Small intestine (tissue), 7 donors: Measurements from ENCODE around the gene KLHDC9. TPM values are rescaled to one million over a fixed set of nuclear protein-coding genes. Genes with fewer than 3 reads are reported as not detected.
"Not testable (repeated sequence)": the region's sequence is repeated elsewhere in the genome, so short reads cannot be mapped to it uniquely, and the experiment has no call there.

ENCODE experiments used
- DNase-seq, 2 donors: peaks; one replicate each; pipeline versions ENCODE4 v3.0.0 to v3.0.0-alpha.2; 2013
- FAIRE-seq: peaks from 2 replicates; lab custom pipeline; 2012; peaks lifted over from hg19 to GRCh38; lab: Jason Lieb, UNC
- H3K27ac ChIP-seq, 3 donors: one replicate each; pipeline ENCODE4 v1.5.1; 2013; ENCODE audit warnings: low read length in 2 of 3, mild to moderate bottlenecking in 2 of 3, control low read depth in 1 of 3, inconsistent platforms in 1 of 3, low read depth in 1 of 3, moderate library complexity in 1 of 3
- H3K27me3 ChIP-seq, 3 donors: one replicate each; pipeline ENCODE4 v1.6.1; 2013; ENCODE audit warnings: low read length in 3 of 3, inconsistent platforms in 1 of 3; ENCODE audit not compliant: control insufficient read depth in 3 of 3, insufficient read depth in 3 of 3
- H3K36me3 ChIP-seq, 3 donors: one replicate each; pipeline ENCODE4 v1.6.1; 2013; ENCODE audit warnings: low read length in 3 of 3, inconsistent platforms in 1 of 3, low read depth in 1 of 3, mild to moderate bottlenecking in 1 of 3, moderate library complexity in 1 of 3; ENCODE audit not compliant: control insufficient read depth in 3 of 3, insufficient read depth in 2 of 3
- H3K4me1 ChIP-seq, 3 donors: one replicate each; pipeline ENCODE4 v1.6.1; 2013; ENCODE audit warnings: low read length in 2 of 3, inconsistent platforms in 1 of 3, low read depth in 1 of 3, mild to moderate bottlenecking in 1 of 3, moderate library complexity in 1 of 3; ENCODE audit not compliant: control insufficient read depth in 3 of 3, insufficient read depth in 2 of 3
- H3K4me3 ChIP-seq, 3 donors: one replicate each; pipeline ENCODE4 v1.5.1; 2013; ENCODE audit warnings: low read length in 3 of 3, control low read depth in 1 of 3, inconsistent platforms in 1 of 3, low read depth in 1 of 3, mild to moderate bottlenecking in 1 of 3, moderate library complexity in 1 of 3
- H3K9me3 ChIP-seq, 2 donors: one replicate each; pipeline ENCODE4 v1.6.1; 2013; ENCODE audit warnings: low read depth in 1 of 2, low read length in 1 of 2; ENCODE audit not compliant: control insufficient read depth in 2 of 2, insufficient read depth in 1 of 2
- WGBS, 3 donors: extraction: QIAGEN DNeasy Blood & Tissue Kit; methylation state at CpG; one replicate each; pipeline ENCODE4 v1.1.7; 2013; 5-methylcytosine and 5-hydroxymethylcytosine counted together
- polyA plus RNA-seq, 4 donors: library from polyadenylated mRNA; stranded (reverse) in 3 of 4; unstranded in 1 of 4; fragments of 200-250 nt in 3 of 4; fragments of 120-200 nt in 1 of 4; gene quantifications; one replicate each; pipeline versions ENCODE4 v1.2.1 to v1.2.3, GENCODE V29; 2013
- donor health status: healthy with polysubstance abuse.
- donor health status: control.
- donor health status: control.
- donor health status: Bipolar disorder and iron deficiency.
- donor health status: healthy.

KLHDC9 gene
- polyA plus RNA-seq, 4 donors = 1.8 to 5.8 (median 3.0) TPM

DNA sequence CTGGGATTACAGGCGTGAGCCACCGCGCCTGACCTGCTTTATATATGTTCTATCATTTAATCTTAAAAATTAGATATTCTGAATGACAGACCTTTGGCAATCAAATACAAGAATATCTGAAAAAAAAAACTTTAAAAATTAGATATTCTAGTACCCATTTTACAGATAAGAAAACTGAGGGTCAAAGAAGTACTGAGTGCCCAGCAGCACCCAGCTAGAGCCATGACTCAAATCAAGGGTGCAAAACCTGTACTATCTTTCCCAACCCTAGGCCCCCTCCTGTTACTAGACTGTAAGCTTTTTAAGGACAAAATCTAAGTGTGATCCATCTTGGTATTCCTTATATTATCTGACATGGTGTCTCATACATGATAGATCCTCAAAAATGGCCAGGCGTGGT is 36.7 kb upstream of the KLHDC9 start:
- no peaks in the 10 kb centered on the region for H3K9me3 ChIP-seq
- no peak for FAIRE-seq
- H3K27ac ChIP-seq = no peak overlapping the region
- H3K27me3 ChIP-seq = peaks cover 0 to 5% (median 0%) of the 10 kb centered on the region in 3 donors
- no peak overlapping the region for H3K4me3 ChIP-seq
- 89 to 94% (median 92%) methylated on average over 4 of the region's 4 CpGs for WGBS, 3 donors
- DNase-seq = no peak
- H3K36me3 ChIP-seq = no peaks in the 10 kb centered on the region
- no peaks in the 10 kb centered on the region for H3K4me1 ChIP-seq

DNA sequence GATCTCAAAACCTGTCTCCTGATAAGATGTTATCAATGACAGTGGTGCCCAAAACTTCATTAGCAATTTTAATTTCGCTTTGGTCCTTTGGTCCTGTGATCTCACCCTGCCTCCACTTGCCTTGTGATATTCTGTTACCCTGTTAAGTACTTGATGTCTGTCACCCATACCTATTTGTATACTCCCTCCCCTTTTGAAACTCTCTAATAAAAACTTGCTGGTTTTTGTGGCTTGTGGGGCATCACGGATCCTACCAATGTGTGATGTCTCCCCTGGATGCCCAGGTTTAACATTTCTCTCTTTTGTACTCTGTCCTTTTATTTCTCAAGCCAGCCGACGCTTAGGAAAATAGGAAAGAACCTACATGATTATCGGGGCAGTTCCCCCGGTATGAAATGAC is 34.2 kb upstream of the KLHDC9 start:
- DNase-seq, H3K36me3 ChIP-seq, H3K4me1 ChIP-seq, FAIRE-seq, H3K4me3 ChIP-seq, H3K27ac ChIP-seq, H3K9me3 ChIP-seq, H3K27me3 ChIP-seq: not testable (repeated sequence)
- WGBS, 3 donors = 54 to 63% (median 59%) methylated on average over 6 of the region's 6 CpGs

DNA sequence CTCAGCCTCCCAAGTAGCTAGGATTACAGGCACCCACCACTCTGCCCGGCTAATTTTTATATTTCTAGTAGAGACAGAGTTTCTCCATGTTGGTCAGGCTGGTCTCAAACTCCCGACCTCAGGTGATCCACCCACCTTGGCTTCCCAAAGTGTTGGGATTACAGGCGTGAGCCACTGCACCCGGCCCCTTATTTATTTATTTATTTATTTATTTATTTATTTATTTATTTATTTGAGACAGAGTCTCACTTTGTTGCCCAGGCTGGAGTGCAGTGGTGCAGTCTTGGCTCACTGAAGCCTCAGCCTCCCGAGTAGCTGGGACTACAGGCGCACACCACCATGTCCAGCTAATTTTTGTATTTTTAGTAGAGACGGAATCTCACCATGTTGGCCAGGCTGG is 32.5 kb upstream of the KLHDC9 start:
- H3K36me3 ChIP-seq, H3K27me3 ChIP-seq, DNase-seq, H3K27ac ChIP-seq, H3K4me3 ChIP-seq, H3K9me3 ChIP-seq, FAIRE-seq, H3K4me1 ChIP-seq: not testable (repeated sequence)
- WGBS, 3 donors = 92 to 94% (median 92%) methylated on average over 7 of the region's 7 CpGs

DNA sequence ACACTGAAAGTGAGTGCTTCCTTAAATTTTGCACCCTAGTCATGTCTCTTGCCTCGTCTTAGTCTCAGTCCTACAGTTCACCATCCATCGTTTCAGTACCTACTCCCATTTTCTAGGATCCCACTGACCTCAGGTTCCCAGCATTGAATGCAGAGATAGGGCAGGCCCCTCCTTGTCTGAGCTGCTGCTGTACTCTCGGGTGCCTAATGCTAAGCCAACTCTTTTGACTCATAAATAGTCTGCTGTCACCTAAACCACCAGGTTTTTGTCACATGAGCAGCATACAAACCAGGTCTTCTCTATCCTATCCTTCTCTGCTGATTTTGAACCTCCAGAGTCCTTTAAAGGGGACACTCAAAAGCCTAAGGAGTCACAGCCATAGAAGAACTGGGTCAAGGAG is 31.5 kb upstream of the KLHDC9 start:
- WGBS, 3 donors = 62 to 74% (median 63%) methylated on average over 3 of the region's 3 CpGs
- no peak for FAIRE-seq
- H3K27me3 ChIP-seq = peaks cover 0 to 5% (median 0%) of the 10 kb centered on the region in 3 donors
- no peak overlapping the region for H3K27ac ChIP-seq
- no peak overlapping the region for H3K4me3 ChIP-seq
- H3K36me3 ChIP-seq = no peaks in the 10 kb centered on the region
- no peaks in the 10 kb centered on the region for H3K4me1 ChIP-seq
- peaks cover 0 to 4% of the 10 kb centered on the region in 2 donors for H3K9me3 ChIP-seq
- DNase-seq = no peak

DNA sequence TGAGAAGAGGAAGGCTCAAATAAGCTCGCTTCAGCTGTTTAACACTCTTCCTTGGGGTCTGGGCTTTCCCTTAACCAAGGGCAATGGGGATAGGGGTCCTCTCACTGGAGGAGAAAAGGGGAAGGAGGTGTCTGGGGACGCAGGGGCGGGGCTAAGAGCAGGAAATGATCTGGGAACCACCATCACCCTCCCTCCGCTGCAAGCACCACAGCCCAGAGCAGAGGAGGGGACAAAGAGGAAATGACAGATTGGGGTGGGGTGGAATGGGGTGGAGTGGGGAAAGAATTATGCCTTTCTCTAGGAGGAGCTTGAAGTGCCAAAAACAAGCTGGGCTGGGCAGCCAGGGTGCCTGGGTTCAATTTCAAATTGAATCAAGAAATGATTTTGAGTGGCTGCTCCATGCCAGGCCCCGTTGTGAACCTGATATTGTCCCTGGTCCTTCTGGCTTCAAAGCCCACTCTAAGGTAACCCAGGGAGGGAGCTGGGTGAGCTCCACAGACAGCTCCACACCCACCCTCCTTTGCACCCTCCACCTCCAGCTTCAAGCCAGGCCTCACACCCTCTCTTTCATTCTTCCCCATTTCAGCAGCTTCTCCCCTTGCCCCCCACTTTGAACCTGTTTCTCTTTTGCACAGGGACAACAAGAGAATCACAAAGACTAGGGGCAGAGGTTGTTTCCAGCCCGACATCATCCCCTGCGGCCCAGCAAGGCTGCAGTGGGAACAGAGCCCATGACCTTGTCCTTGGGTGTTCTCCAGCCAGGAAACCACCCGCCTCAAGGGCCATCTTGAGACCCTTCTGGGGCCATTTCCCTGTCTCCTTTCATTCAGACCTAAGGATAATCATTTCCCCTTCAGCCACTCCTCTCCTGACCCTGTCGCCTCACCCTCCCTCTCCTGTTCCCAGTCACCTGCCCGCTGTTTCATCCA is 29.6 kb upstream of the KLHDC9 start:
- WGBS, 3 donors = 57 to 68% (median 64%) methylated on average over 10 of the region's 10 CpGs
- no peaks in the 10 kb centered on the region for H3K4me1 ChIP-seq
- FAIRE-seq = no peak
- peak overlapping the region in 2 of 3 donors; percentile 8 to 89 for H3K27ac ChIP-seq
- peaks cover 0 to 4% (median 0%) of the 10 kb centered on the region in 3 donors for H3K27me3 ChIP-seq
- DNase-seq = peak in 1 of 2 donors; percentile 65
- H3K36me3 ChIP-seq = no peaks in the 10 kb centered on the region
- H3K9me3 ChIP-seq = peaks cover 0 to 4% of the 10 kb centered on the region in 2 donors
- peak overlapping the region; percentile 27 to 61 (median 53) for H3K4me3 ChIP-seq

DNA sequence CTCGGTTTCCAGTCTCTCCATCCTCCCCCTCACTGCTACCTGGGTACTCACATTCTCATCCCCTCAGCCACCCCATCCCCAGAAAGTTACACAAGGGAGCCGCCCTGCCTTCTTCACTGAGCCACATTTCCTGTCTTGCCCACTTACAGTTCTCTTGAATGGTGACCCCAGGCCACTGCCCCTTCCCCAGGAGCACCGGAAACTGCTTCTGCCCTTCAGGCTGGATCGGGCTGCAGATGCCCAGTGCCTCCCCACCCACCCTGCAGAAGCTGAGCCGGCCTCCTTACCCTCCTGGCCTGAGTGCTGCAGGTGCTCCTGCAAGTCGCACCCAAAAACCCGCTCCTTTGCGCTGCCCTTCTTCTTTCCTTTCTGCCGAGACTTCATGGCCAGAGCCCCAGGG is 28.9 kb upstream of the KLHDC9 start:
- 61 to 83% (median 74%) methylated on average over 9 of the region's 9 CpGs for WGBS, 3 donors

DNA sequence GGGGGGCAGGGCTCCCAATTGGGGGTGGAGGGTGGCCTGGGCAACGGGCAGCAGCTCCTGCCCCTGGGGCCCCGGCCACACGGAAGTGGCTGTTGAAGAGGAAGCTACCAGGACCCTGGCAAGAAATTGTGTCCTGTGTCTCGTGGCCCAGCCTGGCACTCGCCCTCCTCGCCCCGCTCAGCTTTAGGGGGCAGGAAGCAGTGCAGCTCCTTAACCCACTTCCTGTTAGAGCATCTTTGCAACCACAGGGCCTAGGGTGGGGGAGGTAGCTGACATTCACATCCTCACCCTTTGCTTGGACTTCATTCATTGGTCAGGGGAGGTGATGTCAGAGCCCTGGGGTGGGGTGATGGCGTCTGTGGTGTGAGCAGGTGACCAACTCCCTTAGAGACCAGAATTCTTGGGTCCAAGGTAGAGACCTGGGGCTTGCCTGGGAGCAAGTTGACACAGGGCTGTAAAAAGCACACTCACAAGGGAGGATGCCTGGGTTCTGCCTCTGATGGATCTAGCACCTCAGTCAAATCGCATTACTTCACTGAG is 28.4 kb upstream of the KLHDC9 start, which contains the start of gene ARHGAP30:
Gene ARHGAP30 (minus strand): TSS at position 161 of the 540 bp plus-strand sequence. CDS start 267 bp downstream, outside the sequence.
- no peaks in the 10 kb centered on the region for H3K27me3 ChIP-seq
- DNase-seq (peak in 1 of 2 donors; percentile 72), FAIRE-seq (no peak)
- peak within 1 kb of the TSS in 2 of 3 donors; percentile 43 to 89 for H3K27ac ChIP-seq
- H3K4me1 ChIP-seq = no peaks in the 10 kb centered on the region
- peak within 1 kb of the TSS; percentile 27 to 61 (median 53) for H3K4me3 ChIP-seq
- H3K9me3 ChIP-seq = peaks cover 0 to 4% of the 10 kb centered on the region in 2 donors
- no peaks in the 10 kb centered on the region for H3K36me3 ChIP-seq
- 57 to 92% (median 64%) methylated on average over 9 of the region's 9 CpGs for WGBS, 3 donors

More for the DNA sequence above, 28.9 kb upstream of the KLHDC9 start:
- FAIRE-seq (no peak), DNase-seq (no peak)
- Histone ChIP-seq H3K27ac (peak overlapping the region in 2 of 3 donors; percentile 43 to 89), H3K36me3 (no peaks in the 10 kb centered on the region), H3K27me3 (no peaks in the 10 kb centered on the region), H3K4me3 (peak overlapping the region; percentile 27 to 61 (median 53)), H3K9me3 (peaks cover 0 to 4% of the 10 kb centered on the region in 2 donors), H3K4me1 (no peaks in the 10 kb centered on the region)

DNA sequence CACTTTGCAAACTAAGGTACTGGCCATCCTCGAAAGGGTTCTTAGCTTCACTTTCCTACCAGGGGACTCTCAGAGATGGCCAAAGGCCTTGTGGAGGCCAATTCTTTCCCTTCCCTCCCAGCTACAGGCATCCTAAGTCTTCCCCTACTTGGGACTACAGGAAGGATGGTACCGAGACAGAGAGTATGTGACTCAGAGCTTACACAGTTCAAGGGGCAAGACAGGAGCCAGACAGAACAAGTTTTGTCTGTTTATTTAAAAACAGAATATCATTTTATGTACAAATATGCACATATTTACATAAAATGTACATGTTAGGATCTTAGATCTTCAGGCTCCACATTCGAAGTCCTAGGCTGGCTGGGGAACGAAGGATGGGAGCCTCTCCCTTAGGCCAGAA is 27.4 kb upstream of the KLHDC9 start:
- 94 to 98% (median 96%) methylated on average over 4 of the region's 4 CpGs for WGBS, 3 donors
- DNase-seq (no peak), FAIRE-seq (no peak)
- H3K27me3 ChIP-seq = no peaks in the 10 kb centered on the region
- no peak overlapping the region for H3K4me3 ChIP-seq
- no peaks in the 10 kb centered on the region for H3K4me1 ChIP-seq
- no peak overlapping the region for H3K27ac ChIP-seq
- H3K36me3 ChIP-seq = no peaks in the 10 kb centered on the region
- H3K9me3 ChIP-seq = peaks cover 0 to 4% of the 10 kb centered on the region in 2 donors
